Skeletal muscle tissue (tissue), 4 donors: ENCODE measurements around the gene GPR179. TPM values are rescaled to one million over a fixed set of nuclear protein-coding genes. Genes with fewer than 3 reads are reported as not detected.
"Not testable (repeated sequence)": the region's sequence is repeated elsewhere in the genome, so short reads cannot be mapped to it uniquely, and the experiment has no call there.

Experiments
- H3K27ac ChIP-seq: one replicate; pipeline ENCODE4 v1.7.0; 2013; ENCODE audit warnings: mild to moderate bottlenecking, low read depth, low read length, inconsistent platforms
- H3K27me3 ChIP-seq, 3 donors: one replicate each; pipeline ENCODE4 v1.7.0; 2013; ENCODE audit warnings: low read length in 3 of 3; ENCODE audit not compliant: control insufficient read depth in 3 of 3, insufficient read depth in 3 of 3
- H3K36me3 ChIP-seq, 3 donors: one replicate each; pipeline ENCODE4 v1.7.0; 2013; ENCODE audit warnings: low read length in 3 of 3; ENCODE audit not compliant: control insufficient read depth in 3 of 3, insufficient read depth in 3 of 3
- H3K4me1 ChIP-seq, 3 donors: one replicate each; pipeline ENCODE4 v1.7.0; 2013; ENCODE audit warnings: low read length in 3 of 3, mild to moderate bottlenecking in 3 of 3; ENCODE audit not compliant: control insufficient read depth in 3 of 3, insufficient read depth in 3 of 3
- H3K4me3 ChIP-seq, 3 donors: one replicate each; pipeline ENCODE4 v1.7.0; 2013; ENCODE audit warnings: low read length in 3 of 3
- H3K9ac ChIP-seq, 3 donors: one replicate each; pipeline ENCODE4 v1.7.0; 2013; ENCODE audit warnings: low read length in 3 of 3, mild to moderate bottlenecking in 3 of 3, moderate library complexity in 2 of 3, low read depth in 1 of 3
- H3K9me3 ChIP-seq, 3 donors: one replicate each; pipeline ENCODE4 v1.7.0; 2013; ENCODE audit warnings: low read length in 3 of 3; ENCODE audit not compliant: control insufficient read depth in 3 of 3
- total RNA-seq: library from RNA; depleted of rRNA; stranded (reverse); fragments of >200 nt; gene quantifications from one replicate; pipeline ENCODE4 v1.2.3, GENCODE V29; 2014
- donor health status: Osteomylitis.

Gene GPR179
- total RNA-seq, 1 donor from 2014 or later, result not detected

DNA sequence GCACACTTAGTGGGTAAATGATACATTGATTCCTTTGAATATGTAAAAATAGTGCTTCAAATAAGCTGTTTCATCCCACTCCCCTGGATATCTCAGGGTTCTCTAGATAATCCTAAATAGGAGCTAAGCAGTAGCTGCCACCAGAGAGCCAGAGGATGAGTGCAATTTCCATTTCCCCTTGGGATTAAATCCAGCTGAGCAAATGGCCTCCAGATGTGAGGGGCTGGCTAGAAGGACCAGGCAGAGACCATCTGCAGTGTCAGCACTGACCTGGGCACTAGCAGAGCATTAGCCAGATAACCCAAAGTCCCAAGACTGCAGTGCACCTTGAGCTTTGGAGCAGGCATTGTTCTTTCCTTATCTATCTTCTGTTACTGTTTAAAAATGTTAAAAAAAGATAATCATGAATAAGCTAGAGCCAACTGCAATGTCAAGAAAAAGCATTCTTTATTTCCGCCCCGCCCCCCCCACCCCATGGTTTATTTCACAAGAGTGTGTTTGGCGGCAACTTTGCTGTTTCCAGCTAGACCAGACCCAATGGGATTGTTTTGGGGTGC is 19.5 kb downstream of the GPR179 start:
- no peak overlapping the region for H3K9ac ChIP-seq
- no peak overlapping the region for H3K4me3 ChIP-seq
- H3K9me3 ChIP-seq, result no peaks in the 10 kb centered on the region
- no peak overlapping the region for H3K27ac ChIP-seq
- peaks cover 16 to 21% (median 18%) of the 10 kb centered on the region in 3 donors for H3K36me3 ChIP-seq
- no peaks in the 10 kb centered on the region for H3K27me3 ChIP-seq
- peaks cover 0 to 2% (median 0%) of the 10 kb centered on the region in 3 donors for H3K4me1 ChIP-seq

DNA sequence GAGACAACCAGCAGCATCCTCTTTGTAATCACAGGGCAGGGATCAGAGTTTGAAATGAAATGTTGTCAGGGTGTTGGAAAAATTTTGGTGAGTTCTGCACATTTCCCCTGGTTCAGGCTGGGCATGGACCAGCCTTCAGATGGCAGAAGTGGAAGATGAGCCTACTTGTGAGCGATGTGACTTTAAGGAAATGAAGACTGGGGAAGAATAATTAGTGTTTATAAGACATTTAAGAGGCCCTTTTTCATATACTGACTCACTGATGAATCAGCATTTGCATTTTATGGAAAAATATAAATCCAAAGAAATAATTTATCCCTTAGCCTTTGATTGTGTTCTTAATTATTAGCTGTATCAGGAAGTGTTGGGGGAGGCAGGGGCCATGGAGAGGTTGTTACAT is 20.9 kb downstream of the GPR179 start:
- no peak overlapping the region for H3K4me3 ChIP-seq
- H3K27ac ChIP-seq, result no peak overlapping the region
- peaks cover 16 to 21% (median 18%) of the 10 kb centered on the region in 3 donors for H3K36me3 ChIP-seq
- H3K9ac ChIP-seq, result no peak overlapping the region
- H3K4me1 ChIP-seq, result peaks cover 0 to 2% (median 0%) of the 10 kb centered on the region in 3 donors
- H3K9me3 ChIP-seq, result no peaks in the 10 kb centered on the region
- H3K27me3 ChIP-seq, result no peaks in the 10 kb centered on the region

DNA sequence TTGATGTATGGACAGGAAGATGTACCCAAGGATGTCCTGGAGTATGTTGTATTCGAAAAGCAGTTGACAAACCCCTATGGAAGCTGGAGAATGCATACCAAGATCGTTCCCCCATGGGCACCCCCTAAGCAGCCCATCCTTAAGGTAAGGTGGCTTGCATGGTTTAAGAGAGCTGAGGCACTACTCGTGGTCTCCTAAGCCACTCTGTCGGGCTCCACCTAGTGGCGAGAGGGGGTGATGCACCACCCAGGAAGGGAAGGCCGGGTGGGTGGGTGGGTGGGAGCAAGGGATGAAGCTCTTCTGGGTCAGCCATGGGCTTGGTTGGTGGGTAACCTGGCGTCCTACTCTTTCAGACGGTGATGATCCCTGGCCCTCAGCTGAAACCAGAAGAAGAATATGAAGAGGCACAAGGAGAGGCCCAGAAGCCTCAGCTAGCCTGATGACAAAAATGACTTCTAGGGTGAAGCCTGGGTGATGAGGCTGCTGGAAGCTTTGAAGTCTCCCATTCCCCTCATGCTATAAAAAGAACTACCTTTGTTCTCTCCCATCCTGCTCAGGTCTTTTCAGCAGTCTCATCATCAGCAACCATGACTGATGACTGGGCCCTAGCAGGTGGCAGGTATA is 21.5 kb downstream of the GPR179 start:
- Histone ChIP-seq H3K27ac (no peak overlapping the region), H3K36me3 (peaks cover 16 to 21% (median 18%) of the 10 kb centered on the region in 3 donors)

DNA sequence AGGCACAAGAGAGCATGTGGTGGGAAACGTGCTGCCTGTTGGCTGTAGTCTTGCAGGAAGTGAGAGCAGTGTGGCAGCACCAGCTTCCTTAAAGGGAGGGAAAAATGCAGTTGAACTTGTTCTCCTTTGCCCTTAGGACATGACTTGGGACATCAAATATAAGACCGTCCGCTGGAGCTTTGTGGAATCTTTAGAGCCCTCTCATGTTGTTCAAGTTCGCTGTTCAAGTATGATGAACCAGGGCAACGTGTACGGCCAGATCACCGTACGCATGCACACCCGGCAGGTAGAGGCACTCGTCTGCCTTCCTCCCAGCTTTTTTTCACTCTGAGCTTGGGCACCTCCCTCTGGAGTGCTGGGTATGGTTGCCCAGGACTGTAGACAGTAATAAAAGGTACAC is 23.3 kb downstream of the GPR179 start:
- Histone ChIP-seq H3K9ac (no peak overlapping the region), H3K36me3 (peaks cover 16 to 21% (median 18%) of the 10 kb centered on the region in 3 donors), H3K27me3 (no peaks in the 10 kb centered on the region), H3K27ac (no peak overlapping the region), H3K4me1 (no peaks in the 10 kb centered on the region), H3K9me3 (no peaks in the 10 kb centered on the region), H3K4me3 (no peak overlapping the region)

More for the DNA sequence above, 21.5 kb downstream of the GPR179 start:
- Histone ChIP-seq H3K27me3 (no peaks in the 10 kb centered on the region), H3K4me3 (no peak overlapping the region), H3K9ac (no peak overlapping the region), H3K4me1 (peaks cover 0 to 2% (median 0%) of the 10 kb centered on the region in 3 donors), H3K9me3 (no peaks in the 10 kb centered on the region)

- Histone ChIP-seq H3K9me3 (no peaks in the 10 kb centered on the region), H3K36me3 (peaks cover 12 to 18% (median 17%) of the 10 kb centered on the region in 3 donors), H3K4me1 (no peaks in the 10 kb centered on the region), H3K9ac (no peak overlapping the region), H3K27me3 (no peaks in the 10 kb centered on the region), H3K4me3 (no peak overlapping the region), H3K27ac (no peak overlapping the region)
These were observed 26.7 kb downstream of the GPR179 start for GRCh38 chr17:38317081-38317480.

DNA sequence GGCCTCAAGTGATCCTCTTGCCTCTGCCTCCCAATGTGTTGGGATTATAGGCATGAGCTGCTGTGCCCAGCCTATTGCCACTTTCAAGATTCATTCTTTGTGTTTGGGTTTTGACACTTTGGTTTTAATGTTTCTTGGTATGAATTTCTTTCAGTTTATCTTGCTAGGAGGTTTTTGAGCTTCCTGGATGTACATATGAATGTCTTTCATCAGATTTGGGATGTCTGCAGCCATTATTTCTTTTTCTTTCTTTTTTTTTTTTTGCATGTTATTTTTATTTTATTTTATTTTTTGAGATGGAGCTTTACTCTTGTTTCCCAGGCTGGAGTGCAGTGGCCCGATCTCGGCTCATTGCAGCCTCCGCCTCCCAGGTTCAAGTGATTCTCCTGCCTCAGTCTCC is 28.3 kb downstream of the GPR179 start:
- H3K36me3 ChIP-seq, result peaks cover 4 to 10% (median 8%) of the 10 kb centered on the region in 3 donors

DNA sequence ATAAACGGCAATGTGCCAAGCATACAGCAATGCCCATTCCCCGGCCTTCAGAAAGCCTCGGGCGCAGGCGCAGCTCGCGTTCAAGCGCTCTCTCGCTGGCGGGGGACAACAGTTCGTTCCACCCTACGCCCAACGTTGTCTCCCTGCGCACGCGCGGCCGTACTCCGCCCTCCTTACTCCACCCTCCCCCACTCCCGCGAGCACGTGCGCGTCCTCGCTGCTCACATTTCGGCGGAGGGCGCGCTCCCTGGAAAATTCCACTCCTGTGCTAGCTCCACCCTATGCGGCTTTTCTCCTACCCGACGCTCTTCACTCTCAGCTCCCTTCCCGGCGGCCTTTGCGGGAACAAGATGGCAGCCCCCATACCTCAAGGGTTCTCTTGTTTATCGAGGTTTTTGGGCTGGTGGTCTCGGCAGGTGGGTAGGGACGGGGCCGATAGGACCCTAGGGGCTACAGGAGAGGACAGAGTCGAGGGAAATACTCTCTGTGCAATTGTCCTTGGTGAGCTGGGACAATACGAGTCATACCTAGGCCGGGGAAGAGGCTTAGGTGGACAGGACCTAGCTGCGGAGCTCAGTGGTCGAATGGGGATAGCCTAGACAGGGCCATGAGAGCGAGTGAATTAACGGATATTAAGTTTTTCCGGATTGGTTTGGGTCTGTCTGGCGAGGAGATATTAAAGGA is 46.8 kb downstream of the GPR179 start, which contains the start of gene MRPL45:
MRPL45 (plus strand) TSS at position 335 of the 684 bp plus-strand sequence; CDS start at position 351, 16 bp downstream.
- H3K4me1 ChIP-seq, H3K27me3 ChIP-seq, H3K36me3 ChIP-seq, H3K9me3 ChIP-seq: not testable (repeated sequence)
- H3K9ac ChIP-seq, result peak within 1 kb of the TSS; percentile 82 to 89 (median 83)
- peak within 1 kb of the TSS; percentile 78 for H3K27ac ChIP-seq
- H3K4me3 ChIP-seq, result peak within 1 kb of the TSS; percentile 78 to 85 (median 79)

More for the DNA sequence above, 28.3 kb downstream of the GPR179 start:
- no peak overlapping the region for H3K4me3 ChIP-seq
- no peaks in the 10 kb centered on the region for H3K27me3 ChIP-seq
- H3K9me3 ChIP-seq, result no peaks in the 10 kb centered on the region
- H3K9ac ChIP-seq, result no peak overlapping the region
- H3K4me1 ChIP-seq, result no peaks in the 10 kb centered on the region
- no peak overlapping the region for H3K27ac ChIP-seq

GRCh38 chr17:38295602-38296365 is 48.0 kb downstream of the GPR179 start:
- H3K9ac ChIP-seq, H3K4me1 ChIP-seq, H3K36me3 ChIP-seq, H3K27me3 ChIP-seq, H3K4me3 ChIP-seq, H3K9me3 ChIP-seq: not testable (repeated sequence)
- H3K27ac ChIP-seq, result peak overlapping the region; percentile 36

- H3K4me1 ChIP-seq, H3K27me3 ChIP-seq, H3K27ac ChIP-seq, H3K36me3 ChIP-seq, H3K9ac ChIP-seq, H3K9me3 ChIP-seq, H3K4me3 ChIP-seq: not testable (repeated sequence)
These were observed 54.0 kb downstream of the GPR179 start for GRCh38 chr17:38289760-38290159.
